Esophagus (tissue), 2 donors: Measurements from ENCODE around the gene CAPN3. TPM values are rescaled to one million over a fixed set of nuclear protein-coding genes. Genes with fewer than 3 reads are reported as not detected.
"Not testable (repeated sequence)": the region's sequence is repeated elsewhere in the genome, so short reads cannot be mapped to it uniquely, and the experiment has no call there.

Experiments
- H3K27ac ChIP-seq, 2 donors: one replicate each; pipeline ENCODE4 v1.5.1; 2013; ENCODE audit warnings: low read depth in 2 of 2, mild to moderate bottlenecking in 2 of 2, inconsistent platforms in 1 of 2, low read length in 1 of 2, moderate library complexity in 1 of 2
- H3K27me3 ChIP-seq, 2 donors: one replicate each; pipeline ENCODE4 v1.6.1; 2013; ENCODE audit warnings: low read length in 2 of 2, control low read depth in 1 of 2, mild to moderate bottlenecking in 1 of 2; ENCODE audit not compliant: insufficient read depth in 2 of 2, control insufficient read depth in 1 of 2
- H3K36me3 ChIP-seq, 2 donors: one replicate each; pipeline ENCODE4 v1.6.1; 2013; ENCODE audit warnings: low read length in 1 of 2; ENCODE audit not compliant: control insufficient read depth in 2 of 2, insufficient read depth in 2 of 2
- H3K4me1 ChIP-seq, 2 donors: one replicate each; pipeline ENCODE4 v1.6.1; 2013; ENCODE audit warnings: low read length in 1 of 2; ENCODE audit not compliant: control insufficient read depth in 2 of 2, insufficient read depth in 2 of 2
- H3K4me3 ChIP-seq, 2 donors: one replicate each; pipeline ENCODE4 v1.5.1; 2013; ENCODE audit warnings: low read length in 2 of 2, mild to moderate bottlenecking in 2 of 2, low read depth in 1 of 2, moderate library complexity in 1 of 2
- H3K9me3 ChIP-seq, 2 donors: one replicate each; pipeline ENCODE4 v1.6.1; 2013; ENCODE audit warnings: mild to moderate bottlenecking in 2 of 2, low read depth in 1 of 2, low read length in 1 of 2, moderate library complexity in 1 of 2; ENCODE audit not compliant: control insufficient read depth in 2 of 2, insufficient read depth in 1 of 2
- WGBS, 2 donors: extraction: QIAGEN DNeasy Blood & Tissue Kit; methylation state at CpG; one replicate each; pipeline ENCODE4 v1.1.7; 2013; 5-methylcytosine and 5-hydroxymethylcytosine counted together
- polyA plus RNA-seq, 2 donors: library from polyadenylated mRNA; stranded (reverse); fragments of 200-250 nt; gene quantifications; one replicate each; pipeline ENCODE4 v1.2.3, GENCODE V29; 2013
- donor health status: healthy with polysubstance abuse.
- donor health status: Bipolar disorder and iron deficiency.

Gene CAPN3
- polyA plus RNA-seq, 2 donors = 7.4 to 25.8 TPM

- Histone ChIP-seq H3K4me1 (no peaks in the 10 kb centered on the region), H3K27ac (no peak overlapping the region), H3K9me3 (peaks cover 0 to 3% of the 10 kb centered on the region in 2 donors), H3K4me3 (no peak overlapping the region), H3K27me3 (no peaks in the 10 kb centered on the region), H3K36me3 (no peaks in the 10 kb centered on the region)
- 86 to 92% methylated on average over 4 of the region's 4 CpGs for WGBS, 2 donors
These were observed 27.0 kb upstream of the CAPN3 start for GRCh38 chr15:42332331-42332730.

GRCh38 chr15:42335074-42335473, 24.2 kb upstream of the CAPN3 start:
- no peaks in the 10 kb centered on the region for H3K36me3 ChIP-seq

GRCh38 chr15:42336650-42337049, 22.7 kb upstream of the CAPN3 start:
- not testable (repeated sequence) for H3K36me3 ChIP-seq, H3K9me3 ChIP-seq, H3K4me1 ChIP-seq, H3K27me3 ChIP-seq, H3K27ac ChIP-seq, H3K4me3 ChIP-seq
- WGBS, 2 donors = 95 to 97% methylated on average over 1 of the region's 1 CpG

More at GRCh38 chr15:42335074-42335473, 24.2 kb upstream of the CAPN3 start:
- H3K9me3 ChIP-seq = peaks cover 0 to 3% of the 10 kb centered on the region in 2 donors
- no peaks in the 10 kb centered on the region for H3K27me3 ChIP-seq
- H3K4me3 ChIP-seq = no peak overlapping the region
- WGBS, 2 donors = 98 to 99% methylated on average over 2 of the region's 2 CpGs
- no peak overlapping the region for H3K27ac ChIP-seq
- no peaks in the 10 kb centered on the region for H3K4me1 ChIP-seq

GRCh38 chr15:42337104-42337503, 22.2 kb upstream of the CAPN3 start:
- not testable (repeated sequence) for H3K27ac ChIP-seq, H3K4me1 ChIP-seq, H3K9me3 ChIP-seq, H3K4me3 ChIP-seq, H3K27me3 ChIP-seq, H3K36me3 ChIP-seq
- WGBS, 2 donors = 96 to 100% methylated on average over 3 of the region's 3 CpGs

GRCh38 chr15:42338500-42338899, 20.8 kb upstream of the CAPN3 start:
- WGBS, 2 donors = 71 to 81% methylated on average over 2 of the region's 2 CpGs
- Histone ChIP-seq H3K27ac (no peak overlapping the region), H3K4me1 (no peaks in the 10 kb centered on the region), H3K4me3 (no peak overlapping the region), H3K9me3 (peaks cover 0 to 3% of the 10 kb centered on the region in 2 donors), H3K36me3 (peaks cover 0 to under 1% of the 10 kb centered on the region in 2 donors), H3K27me3 (no peaks in the 10 kb centered on the region)

GRCh38 chr15:42343596-42344232, 15.6 kb upstream of the CAPN3 start:
- Histone ChIP-seq H3K9me3 (no peaks in the 10 kb centered on the region), H3K27ac (no peak overlapping the region)

GRCh38 chr15:42344763-42345162, 14.5 kb upstream of the CAPN3 start:
- Histone ChIP-seq H3K4me1 (no peaks in the 10 kb centered on the region), H3K36me3 (peaks cover 7 to 11% of the 10 kb centered on the region in 2 donors), H3K27me3 (no peaks in the 10 kb centered on the region), H3K27ac (no peak overlapping the region), H3K9me3 (no peaks in the 10 kb centered on the region), H3K4me3 (no peak overlapping the region)
- WGBS, 2 donors = 61 to 64% methylated on average over 5 of the region's 5 CpGs

More at GRCh38 chr15:42343596-42344232, 15.6 kb upstream of the CAPN3 start:
- WGBS, 2 donors = 84 to 96% methylated on average over 6 of the region's 6 CpGs
- Histone ChIP-seq H3K4me1 (no peaks in the 10 kb centered on the region), H3K4me3 (no peak overlapping the region), H3K36me3 (peaks cover 7 to 11% of the 10 kb centered on the region in 2 donors), H3K27me3 (no peaks in the 10 kb centered on the region)

- Histone ChIP-seq H3K27ac (no peak overlapping the region), H3K27me3 (no peaks in the 10 kb centered on the region), H3K4me1 (no peaks in the 10 kb centered on the region), H3K36me3 (peaks cover 7 to 11% of the 10 kb centered on the region in 2 donors), H3K9me3 (no peaks in the 10 kb centered on the region), H3K4me3 (no peak overlapping the region)
- 96 to 97% methylated on average over 3 of the region's 3 CpGs for WGBS, 2 donors
These were observed 13.8 kb upstream of the CAPN3 start for GRCh38 chr15:42345504-42345903.

GRCh38 chr15:42348083-42348482, 11.2 kb upstream of the CAPN3 start:
- Histone ChIP-seq H3K36me3 (peaks cover 15 to 18% of the 10 kb centered on the region in 2 donors), H3K4me3 (no peak overlapping the region), H3K9me3 (no peaks in the 10 kb centered on the region), H3K4me1 (no peaks in the 10 kb centered on the region), H3K27me3 (no peaks in the 10 kb centered on the region), H3K27ac (no peak overlapping the region)
- WGBS, 2 donors = 93 to 98% methylated on average over 5 of the region's 5 CpGs

GRCh38 chr15:42349186-42349585, 10.1 kb upstream of the CAPN3 start:
- WGBS, 2 donors = 90 to 91% methylated on average over 2 of the region's 2 CpGs
- Histone ChIP-seq H3K27me3 (no peaks in the 10 kb centered on the region), H3K36me3 (peaks cover 14 to 16% of the 10 kb centered on the region in 2 donors), H3K4me3 (no peak overlapping the region), H3K9me3 (no peaks in the 10 kb centered on the region), H3K4me1 (no peaks in the 10 kb centered on the region), H3K27ac (no peak overlapping the region)
